HG02852 (cell line): ENCODE measurements around the gene TMLHE.
"Not testable (repeated sequence)": the region's sequence is repeated elsewhere in the genome, so short reads cannot be mapped to it uniquely, and the experiment has no call there.

ENCODE experiments used
- ATAC-seq: cut with Tn5 transposase; IDR thresholded peaks from one replicate; pipeline ENCODE4 v1.9.1; 2021; ENCODE audit warnings: mild to moderate bottlenecking, moderate library complexity; ENCODE audit not compliant: unreplicated experiment

Gene TMLHE

GRCh38 chrX:155505296-155505695 is 107.5 kb downstream of the TMLHE start:
- ATAC-seq = no peak

- not testable (repeated sequence) for ATAC-seq
These were observed 117.6 kb downstream of the TMLHE start for GRCh38 chrX:155495134-155495533.

GRCh38 chrX:155491421-155491820 is 121.3 kb downstream of the TMLHE start:
- ATAC-seq = not testable (repeated sequence)

- not testable (repeated sequence) for ATAC-seq
These were observed 135.6 kb downstream of the TMLHE start for GRCh38 chrX:155477136-155477535.

GRCh38 chrX:155466269-155466938 is 146.3 kb downstream of the TMLHE start:
- peak; percentile 72 for ATAC-seq

GRCh38 chrX:155460501-155460900 is 152.3 kb downstream of the TMLHE start:
- not testable (repeated sequence) for ATAC-seq

- ATAC-seq = peak; percentile 76
These were observed 154.3 kb downstream of the TMLHE start, which contains the start of gene F8A3 for GRCh38 chrX:155458471-155458870. F8A3 (minus strand) TSS chrX:155458620; CDS start chrX:155458600, 20 bp downstream.

- peak; percentile 51 for ATAC-seq
These were observed 154.8 kb downstream of the TMLHE start for GRCh38 chrX:155457761-155458447.

- no peak for ATAC-seq
These were observed 171.7 kb downstream of the TMLHE start for GRCh38 chrX:155441097-155441496.
